Right hindlimb (tissue), 1 donor: ENCODE results near the gene CSDE1.

Source experiments
- DNase-seq: peaks from one replicate; pipeline ENCODE4 v3.0.0-alpha.2; 2018

The CSDE1 gene

DNA sequence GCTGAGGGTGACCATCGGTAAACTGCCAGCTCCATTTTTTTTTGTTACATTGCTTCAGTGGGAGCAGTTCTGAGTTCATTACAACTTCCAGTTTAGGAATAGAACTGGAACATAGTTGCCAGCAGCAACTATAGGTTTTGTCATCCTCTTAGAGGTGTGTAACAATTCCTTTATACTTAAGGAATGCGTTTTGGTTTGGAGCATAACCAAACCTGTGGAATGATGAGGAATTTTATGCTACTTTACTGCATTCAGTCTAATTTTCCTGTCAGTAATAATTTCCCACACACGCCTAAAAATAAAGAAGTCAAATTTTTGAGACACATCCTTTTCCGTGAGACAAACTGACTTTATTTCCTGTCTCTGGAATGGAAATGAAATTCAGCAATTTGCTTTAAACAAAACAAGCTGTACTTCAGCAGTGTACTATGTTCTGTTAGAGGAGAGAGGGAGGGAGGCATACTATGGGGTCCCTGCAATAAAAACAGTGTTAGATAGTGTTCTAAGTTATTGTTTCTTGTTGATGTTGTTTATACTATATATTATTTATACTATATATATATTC lies 57.7 kb downstream of the CSDE1 start:
- no peak for DNase-seq

GRCh38 chr1:114696810-114697209 lies 61.0 kb downstream of the CSDE1 start:
- no peak for DNase-seq

DNA sequence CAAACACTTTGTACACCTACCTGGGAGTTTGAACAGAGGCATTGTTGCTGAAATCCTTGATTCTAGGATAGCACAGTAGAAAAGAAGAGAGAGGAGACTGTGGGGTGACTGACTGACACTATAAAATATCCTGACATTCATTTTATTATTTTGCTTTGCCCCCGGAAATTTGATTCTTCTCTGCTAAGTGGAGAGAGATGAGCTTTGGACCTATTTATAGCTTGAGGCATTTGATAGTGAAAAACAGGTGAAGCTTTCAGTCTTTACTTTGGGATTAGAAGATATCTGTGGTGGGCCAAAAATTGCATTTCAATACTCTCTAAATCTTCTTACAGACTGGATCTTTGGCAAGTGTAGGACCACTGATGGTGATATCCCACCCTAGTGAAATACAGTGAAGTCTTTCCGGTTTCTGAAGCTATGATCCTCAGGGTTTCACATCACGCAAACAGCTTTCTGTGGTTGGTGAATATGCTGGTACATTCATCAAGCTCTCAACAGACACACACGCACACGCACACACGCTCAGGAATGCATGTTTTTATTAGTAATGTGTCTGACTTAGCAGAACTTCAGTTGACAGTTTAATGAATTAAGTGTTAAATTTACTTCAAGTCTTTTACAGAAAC lies 62.2 kb downstream of the CSDE1 start, which contains the start of gene AMPD1:
Gene AMPD1, minus strand, starts transcription at position 117 of the 629 bp plus-strand sequence. Its CDS starts 75 bp downstream, at position 42.
- DNase-seq = no peak

DNA sequence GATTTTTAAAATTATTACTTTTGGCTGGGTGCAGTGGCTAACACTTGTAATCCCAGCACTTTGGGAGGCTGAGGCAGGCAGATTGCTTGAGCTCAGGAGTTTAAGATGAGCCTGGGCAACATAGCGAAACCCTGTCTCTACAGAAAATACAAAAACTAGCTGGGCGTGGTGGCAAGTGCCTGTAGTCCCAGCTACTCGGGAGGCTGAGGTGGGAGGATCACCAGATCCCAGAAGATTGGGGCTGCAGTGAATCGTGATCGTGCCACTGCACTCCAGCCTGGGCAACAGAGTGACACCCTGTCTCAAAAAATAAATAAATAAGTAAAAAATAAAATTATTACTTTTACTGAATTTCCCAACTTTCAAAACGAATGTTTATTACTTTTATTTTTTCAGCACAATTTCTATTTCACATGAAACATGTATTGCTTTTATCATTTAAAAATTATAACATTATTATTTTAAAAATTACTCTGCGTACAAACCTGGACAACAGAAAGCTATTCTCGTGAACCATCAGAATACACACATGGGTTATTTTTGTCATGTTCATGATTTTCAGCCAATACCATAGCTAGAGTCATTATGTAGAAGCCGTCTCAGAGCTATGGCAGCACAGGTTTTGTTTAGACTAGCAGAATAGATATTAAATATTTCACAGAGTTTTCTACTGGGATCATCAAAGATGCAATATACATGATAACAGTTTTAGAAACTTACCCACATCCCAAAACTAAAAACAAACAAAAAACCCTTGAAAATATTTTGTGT lies 63.1 kb downstream of the CSDE1 start:
- no peak for DNase-seq

DNA sequence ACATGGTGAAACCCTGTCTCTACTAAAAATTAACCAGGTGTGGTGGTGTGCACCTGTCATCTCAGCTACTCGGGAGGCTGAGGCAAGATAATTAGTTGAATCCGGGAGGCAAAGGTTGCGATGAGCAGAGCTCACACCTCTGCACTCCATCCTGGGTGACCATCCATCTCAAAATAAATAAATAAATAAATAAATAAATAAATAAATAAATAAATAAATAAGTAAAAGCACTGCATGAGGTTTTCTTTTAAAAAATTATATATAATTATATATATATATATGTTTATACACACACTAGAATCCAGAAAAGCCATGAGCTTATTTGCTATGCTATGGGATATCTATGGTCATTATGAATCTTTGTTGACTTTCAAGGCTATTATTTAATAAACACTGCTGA lies 64.8 kb downstream of the CSDE1 start:
- DNase-seq = no peak

GRCh38 chr1:114691061-114691460 lies 66.7 kb downstream of the CSDE1 start:
- no peak for DNase-seq

DNA sequence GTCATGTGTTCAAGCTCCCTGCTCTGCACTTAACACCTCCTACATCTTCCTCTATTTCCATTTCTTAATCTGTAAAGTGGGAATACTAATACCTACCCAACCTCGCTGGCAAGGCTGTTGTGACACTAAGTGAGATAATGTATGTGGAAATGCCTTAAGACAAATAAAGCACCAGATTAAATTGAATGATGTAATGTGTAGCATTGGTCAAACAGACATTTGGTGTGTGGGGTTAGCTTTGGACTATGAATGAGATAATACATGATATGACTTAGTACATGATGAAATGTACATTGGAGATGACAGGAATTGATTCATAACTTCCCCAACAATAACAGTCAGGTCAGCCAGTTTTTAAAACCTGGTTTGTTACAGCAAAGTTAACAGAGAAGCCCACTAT lies 67.6 kb downstream of the CSDE1 start:
- no peak for DNase-seq

- DNase-seq = no peak
Observed at GRCh38 chr1:114688526-114688925, 69.3 kb downstream of the CSDE1 start.

DNA sequence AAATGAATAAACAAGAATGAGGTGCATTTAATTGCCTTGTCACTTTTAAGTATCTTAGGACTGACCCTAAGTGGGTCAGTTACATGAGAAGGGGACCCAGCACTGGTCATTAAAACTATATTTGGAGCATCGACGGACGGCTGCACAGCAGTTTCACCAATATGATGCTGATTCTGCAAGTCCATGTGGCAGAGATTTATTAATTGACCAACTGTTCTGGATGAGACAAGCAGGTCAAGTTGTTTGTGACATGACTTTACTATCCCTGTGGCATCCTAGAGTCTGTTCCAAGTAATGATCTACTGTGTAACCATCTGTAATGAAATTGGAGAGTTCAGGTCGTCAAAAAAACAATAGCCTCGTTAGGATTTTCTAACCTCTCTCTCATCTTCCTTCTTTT lies 71.9 kb downstream of the CSDE1 start:
- DNase-seq = no peak

DNA sequence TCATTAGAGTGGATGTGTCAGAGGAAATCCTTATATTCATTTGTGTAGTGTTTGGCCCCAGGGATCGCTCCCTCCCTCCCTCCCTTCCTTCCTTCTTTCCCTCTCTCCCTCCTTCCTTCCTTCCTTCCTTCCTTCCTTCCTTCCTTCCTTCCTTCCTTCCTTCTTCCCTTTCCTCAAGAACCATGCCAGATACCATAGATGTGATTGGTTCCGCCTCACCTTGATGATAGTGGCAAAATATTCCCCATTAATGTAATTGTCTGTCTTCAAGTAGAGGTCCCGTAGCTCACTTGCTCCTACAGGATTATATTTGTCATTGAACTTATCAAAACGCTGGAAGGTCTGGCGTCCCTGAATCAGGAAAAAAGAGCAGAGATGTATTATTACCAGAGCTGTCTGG lies 80.1 kb downstream of the CSDE1 start:
- no peak for DNase-seq

DNA sequence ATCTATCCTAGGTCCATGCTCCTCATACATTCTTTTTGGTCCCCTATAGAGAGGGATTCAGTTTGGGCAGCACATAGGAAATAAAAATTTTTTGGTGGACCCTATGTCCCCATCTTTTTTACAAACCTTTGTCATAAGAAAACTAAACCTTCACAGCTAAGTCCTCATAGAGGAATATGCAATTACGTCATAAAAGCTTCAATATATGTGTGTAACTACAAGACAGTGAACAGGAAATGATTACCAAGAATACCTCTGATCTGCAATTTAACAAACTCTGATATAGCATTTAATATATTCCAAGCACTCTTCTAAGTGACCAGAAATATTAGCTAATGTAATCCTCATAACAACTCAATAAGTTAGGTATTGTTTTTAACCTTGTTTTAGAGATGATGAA lies 81.7 kb downstream of the CSDE1 start:
- DNase-seq = no peak

DNA sequence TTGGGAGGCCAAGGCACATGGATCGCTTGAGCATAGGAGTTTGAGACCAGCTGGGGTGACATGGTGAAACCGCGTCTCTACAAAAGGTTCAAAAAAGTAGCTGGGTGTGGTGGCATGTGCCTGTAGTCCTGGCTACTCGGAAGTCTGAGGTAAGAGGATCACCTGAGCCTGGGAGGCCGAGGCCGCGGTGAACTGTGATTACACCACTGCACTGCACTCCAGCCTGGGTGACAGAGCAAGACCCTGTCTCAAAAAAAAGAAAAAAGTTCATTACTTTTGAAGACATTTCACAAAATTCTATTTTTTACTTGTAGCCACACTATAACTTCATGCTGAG lies 85.9 kb downstream of the CSDE1 start:
- DNase-seq = no peak

DNA sequence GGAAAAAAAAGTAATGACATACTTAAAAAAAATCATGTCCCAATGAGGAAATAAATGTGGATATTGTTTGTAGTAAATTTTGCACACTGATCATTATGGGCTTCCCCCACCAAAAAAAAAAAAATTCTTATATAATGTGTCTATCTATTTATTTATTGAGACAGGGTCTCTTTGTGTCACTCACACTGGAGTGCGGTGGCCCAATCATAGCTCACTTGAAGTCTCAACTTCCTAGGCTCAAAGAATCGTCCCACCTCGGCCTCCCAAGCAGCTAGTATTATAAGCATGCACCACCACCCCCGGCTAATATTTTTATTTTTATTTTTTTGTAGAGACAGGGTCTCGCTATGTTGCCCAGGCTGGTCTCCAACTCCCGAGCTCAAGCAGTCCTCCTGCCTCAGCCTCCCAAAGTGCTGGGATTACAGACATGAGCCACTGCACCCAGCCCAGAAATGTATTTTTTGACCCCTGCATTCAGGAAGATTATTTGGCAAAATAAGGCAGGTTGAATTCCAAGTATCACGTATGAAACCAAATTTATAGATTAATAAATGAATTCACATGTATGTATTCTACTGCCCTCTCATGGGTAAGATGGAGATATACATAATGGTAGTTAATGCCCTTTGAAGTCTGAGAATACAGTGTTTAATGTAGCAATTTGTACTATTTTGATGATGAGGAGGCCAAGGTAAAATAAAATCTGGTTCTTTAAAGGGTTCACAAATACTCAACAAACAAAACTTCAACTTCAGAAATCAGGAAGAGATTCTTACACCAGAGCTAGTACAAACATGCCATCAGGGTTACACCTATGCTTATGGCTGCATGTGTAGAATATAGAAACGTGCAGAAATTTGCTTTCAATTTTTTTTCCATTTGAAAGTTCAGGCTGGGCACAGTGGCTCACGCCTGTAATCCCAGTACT lies 86.5 kb downstream of the CSDE1 start:
- no peak for DNase-seq

DNA sequence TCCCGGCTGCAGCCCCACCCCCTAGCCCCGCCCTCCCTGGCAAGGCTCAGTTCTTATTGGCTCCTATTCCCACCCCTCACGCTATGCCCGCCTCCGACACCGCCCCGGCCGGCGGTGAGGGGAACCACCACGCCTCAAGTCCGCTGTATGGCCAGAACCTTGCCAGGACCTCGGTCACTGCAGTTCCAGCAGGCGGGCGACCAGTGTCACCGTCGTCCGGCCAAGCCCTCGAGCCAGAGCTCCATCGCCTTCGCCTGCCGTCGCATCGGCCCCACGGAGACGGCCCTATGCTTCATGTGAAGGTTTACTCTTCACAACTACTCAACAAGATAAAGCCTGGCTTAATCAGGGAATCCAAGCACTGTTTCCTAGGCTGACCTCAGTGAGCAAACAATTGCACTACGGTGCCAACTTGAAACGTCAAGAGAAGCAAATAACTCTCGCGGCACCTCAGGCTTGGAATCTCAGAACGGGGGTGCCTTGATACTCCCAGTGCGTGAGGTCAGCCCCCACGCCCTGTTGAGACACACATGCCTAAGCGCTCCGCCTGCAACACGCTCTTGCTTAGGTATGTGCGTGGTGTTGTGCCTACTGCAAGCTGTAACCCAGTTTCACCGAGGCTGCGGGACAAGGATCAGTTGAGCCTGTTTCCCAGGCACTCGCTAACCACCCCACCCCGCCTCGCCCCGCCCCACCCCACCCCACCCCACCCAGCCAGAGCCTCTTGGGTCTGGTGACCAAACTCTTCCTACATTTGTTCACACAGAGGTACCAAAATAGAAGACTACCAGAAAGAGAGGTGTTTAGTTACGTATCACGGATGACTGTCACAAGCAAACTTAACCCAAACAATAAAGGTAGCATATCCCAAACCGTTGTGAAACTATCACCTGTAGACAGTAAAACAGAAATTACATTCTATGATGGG lies 87.4 kb downstream of the CSDE1 start:
- peak; percentile 96 for DNase-seq

DNA sequence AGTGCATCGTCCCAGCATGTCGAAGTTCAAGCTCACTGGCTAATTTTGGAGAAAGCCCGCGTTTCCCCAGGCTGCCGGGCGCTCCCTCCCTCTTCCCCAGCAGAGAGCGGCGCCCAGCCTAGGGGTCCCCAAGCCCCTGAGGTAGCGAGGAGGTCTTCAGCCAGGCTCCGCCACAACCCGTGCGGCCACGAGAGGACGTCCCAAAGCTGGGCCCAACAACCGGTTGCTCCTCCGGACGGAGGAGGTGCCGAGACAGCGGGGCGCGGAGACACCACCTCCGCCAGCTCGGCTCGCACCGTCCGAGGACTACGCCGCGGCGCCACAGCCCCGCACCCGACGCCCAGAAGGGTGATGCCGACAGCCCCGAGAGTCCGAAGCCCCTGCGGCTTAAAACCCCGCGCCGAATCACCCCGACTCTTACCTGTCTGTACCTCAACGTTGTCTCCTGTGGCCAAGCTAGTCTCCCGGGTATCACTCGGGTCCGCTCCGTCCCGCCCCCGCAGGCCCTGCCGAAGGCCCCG lies 88.2 kb downstream of the CSDE1 start, which contains the start of gene DENND2C:
Gene DENND2C, minus strand, starts transcription at position 488 of the 521 bp plus-strand sequence. CDS start 44,065 bp downstream, outside the sequence.
- no peak for DNase-seq

DNA sequence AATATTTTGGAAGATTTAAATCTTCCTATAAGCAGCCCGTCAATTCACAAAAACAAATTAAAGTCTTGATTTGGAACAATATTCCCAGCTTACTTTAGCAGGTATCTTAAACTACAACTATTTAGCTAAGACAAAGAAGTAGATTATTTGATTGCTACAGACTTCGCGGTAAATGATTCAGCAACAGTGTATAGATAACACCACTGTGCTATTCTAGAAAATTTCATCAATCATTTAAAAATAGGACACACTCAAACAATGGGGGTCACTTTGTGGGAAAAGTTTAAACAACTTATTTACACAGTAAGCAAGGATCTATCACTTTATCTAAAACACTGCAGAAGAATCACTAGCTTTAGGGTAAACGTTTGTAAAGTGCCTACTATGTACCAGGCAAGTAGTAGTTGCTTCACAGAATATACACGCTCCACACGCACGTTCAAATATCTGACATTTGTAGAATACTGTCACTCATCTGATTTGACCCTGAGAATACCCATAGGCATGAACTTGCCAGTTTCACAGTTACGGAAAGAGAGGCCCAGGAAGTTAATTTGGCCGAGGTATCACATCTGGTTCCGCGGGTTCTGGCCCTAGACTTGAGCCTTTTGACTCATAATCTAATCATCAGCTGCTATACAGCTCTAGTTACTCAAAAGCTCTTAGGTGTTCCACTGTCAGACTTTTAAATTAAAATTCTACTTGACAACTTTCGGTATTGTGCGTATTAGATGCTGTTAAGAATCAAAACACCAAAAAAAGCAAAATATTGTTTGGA lies 88.8 kb downstream of the CSDE1 start:
- no peak for DNase-seq

DNA sequence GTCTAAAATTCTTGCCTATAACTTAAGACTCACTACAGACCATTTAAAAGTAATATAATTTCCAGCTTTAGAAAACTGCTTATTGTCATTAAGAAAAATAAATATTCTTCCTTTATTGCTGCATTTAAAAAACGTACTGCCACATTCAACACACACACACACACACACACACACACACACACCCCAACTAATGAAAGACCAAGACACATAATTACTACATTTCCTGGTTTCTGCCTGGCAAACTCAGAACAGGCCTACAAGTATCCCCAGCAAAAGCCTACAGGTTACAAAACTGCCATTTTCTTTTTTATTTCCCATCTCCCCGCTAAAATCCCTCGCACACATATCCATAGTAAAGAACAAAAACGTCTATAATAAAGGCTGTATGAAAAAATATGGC lies 89.4 kb downstream of the CSDE1 start:
- DNase-seq = no peak

DNA sequence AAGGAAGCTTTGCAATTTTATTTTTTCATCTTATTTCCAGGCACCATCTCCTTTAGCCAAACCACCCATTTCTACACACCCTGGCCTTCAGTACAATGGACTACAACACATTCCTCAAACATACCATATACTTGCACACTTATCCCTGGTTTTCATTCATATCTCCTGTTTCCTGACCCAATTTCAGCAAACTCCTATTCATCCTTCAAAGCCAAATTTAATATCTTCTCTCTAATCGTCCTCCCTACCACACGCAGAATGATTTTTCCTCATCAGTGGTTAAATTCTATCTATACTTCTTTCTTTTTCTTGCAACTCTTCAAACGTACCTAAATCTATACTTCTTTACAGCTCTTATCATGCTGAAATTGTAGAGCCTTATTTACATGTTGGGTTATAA lies 90.8 kb downstream of the CSDE1 start:
- no peak for DNase-seq
